ENCODE measurements around the gene YPEL4.
A peak's percentile ranks its signal among the peaks of the same experiment; 100 is the strongest.
"Not testable (repeated sequence)": the region's sequence is repeated elsewhere in the genome, so short reads cannot be mapped to it uniquely, and the experiment has no call there.

Gene YPEL4, protein sequence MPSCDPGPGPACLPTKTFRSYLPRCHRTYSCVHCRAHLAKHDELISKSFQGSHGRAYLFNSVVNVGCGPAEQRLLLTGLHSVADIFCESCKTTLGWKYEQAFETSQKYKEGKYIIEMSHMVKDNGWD

DNA sequence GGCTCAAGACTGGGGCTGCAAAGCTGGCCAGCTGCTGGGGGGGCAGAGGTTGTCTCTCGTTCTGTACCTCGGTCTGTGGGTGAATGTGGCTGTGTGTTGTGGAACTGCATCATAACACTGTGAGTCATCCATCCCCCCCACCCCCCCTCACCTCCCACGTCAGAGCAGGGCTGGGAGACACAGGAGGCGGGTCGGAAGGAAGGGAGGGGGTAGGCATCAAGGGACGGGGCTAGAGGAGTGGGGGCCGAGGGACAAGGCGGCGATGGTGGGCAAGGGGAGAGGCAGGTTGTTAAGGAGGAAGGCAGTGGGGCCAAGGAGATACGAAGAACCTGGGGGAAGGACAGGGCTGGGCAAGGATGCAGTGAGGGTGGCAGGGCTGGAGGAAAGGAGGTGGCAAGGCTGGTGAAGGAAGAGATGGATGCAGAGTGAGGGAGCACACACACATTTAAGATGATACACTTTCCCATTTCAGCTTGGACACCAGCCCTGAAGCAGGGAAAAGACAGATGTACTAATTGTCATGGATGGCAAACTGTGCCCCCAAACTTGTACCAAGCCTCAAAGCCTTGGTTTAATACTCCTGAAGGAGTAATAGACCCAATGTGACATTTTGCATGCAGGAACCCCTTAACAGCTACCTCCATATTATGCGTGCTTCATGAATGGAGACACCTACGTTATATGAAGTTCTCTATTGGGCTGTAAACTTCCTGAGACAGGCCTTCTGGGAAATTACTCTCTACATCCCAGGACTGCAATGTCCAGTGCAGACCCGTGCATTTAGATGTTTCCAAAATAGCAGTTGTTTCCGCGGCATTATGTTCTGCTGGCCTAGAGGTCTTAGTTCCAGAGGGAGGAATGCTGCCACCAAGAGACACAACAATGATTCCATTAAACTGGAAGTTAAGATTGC is at the start of gene YPEL4:
YPEL4 (minus strand) TSS at position 87 of the 913 bp plus-strand sequence. CDS start 2,805 bp downstream, outside the sequence.
- DNase-seq = peak; percentile 72

DNA sequence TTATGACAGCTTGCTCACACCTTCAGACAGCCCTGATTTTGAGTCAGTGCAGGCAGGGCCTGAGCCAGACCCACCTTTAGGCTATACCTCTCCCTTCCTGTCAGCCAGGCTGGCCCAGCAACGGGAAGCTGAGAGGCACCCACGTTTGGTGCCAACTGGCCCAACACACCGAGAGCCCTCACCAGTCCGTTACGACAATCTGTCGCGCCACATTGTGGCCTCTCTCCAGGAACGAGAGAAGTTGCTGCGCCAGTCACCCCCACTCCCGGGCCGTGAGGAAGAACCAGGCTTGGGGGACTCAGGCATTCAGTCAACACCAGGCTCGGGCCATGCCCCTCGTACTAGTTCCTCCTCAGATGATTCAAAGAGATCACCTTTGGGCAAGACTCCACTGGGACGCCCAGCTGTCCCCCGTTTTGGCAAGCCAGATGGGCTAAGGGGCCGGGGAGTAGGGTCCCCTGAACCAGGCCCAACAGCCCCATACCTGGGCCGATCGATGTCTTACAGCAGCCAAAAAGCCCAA is 49.2 kb upstream of the YPEL4 start:
- no peak for DNase-seq

DNA sequence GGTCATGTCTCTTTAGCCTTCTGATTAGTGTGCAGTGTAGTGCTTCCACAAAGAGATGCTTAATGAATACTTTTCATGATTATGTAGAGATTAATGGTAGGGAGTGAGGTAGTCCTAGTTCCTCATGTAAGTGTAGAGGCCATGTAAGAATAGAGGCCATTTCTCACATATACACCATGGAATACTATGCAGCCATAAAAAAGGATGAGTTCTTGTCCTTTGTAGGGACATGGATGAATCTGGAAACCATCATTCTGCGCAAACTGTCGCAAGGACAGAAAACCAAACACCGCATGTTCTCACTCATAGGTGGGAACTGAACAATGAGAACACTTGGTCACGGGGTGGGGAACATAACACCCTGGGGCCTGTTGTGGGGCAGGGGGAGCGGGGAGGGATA is 40.8 kb upstream of the YPEL4 start:
- DNase-seq = not testable (repeated sequence)

DNA sequence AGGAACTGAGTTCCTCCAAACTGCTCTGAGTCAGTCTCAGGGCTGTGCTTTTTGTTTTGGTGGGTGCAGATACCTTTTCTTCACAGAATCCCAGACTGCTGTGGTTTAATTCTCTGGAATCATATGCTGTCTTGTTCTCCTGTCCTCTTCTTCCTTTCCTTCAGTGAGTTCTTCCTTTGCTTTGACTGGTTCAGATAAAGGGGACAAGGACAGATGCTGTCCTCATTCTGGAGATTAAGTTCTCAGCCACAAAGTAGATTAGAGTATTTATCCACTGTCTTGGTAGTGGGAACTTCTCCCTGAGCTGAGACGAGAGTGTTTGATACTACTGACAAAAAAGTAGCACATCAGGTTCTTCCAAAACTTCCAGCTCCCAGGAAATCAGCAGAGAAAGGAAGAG is 31.5 kb upstream of the YPEL4 start:
- no peak for DNase-seq

DNA sequence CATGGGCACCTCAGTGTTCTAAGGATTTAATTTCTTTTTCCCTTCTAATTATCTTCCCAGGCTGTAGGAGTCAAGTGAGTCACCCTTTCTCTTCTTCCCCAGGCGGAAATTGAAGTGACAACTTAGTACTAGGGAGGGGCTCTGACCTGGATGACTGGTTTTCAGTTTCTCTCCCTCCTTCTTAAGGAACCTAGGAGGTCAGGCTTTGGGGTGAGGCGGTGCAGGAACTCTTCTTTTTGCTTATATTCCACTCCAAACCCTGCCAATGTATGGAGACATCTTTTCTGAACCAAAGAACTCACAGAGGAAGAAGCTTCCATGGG is 30.8 kb upstream of the YPEL4 start:
- no peak for DNase-seq

DNA sequence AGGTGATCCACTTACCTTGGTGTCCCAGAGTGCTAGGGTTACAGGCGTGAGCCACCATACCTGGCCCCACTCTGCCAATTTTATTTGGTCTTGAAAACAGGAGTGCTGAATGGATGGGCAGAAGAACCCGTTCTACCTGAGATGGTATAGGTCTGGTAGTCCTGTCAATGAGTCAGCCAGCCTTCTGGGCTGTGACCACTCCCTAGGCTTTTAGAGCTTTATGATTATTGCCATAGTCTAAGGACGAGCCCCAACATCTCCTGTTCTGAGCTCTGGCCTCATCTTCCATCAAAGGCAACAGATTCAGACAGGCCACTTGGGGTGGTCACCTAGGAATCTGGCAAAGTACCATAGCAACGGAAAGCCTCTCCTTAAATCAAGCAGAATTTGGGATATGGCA is 29.7 kb upstream of the YPEL4 start:
- no peak for DNase-seq

DNA sequence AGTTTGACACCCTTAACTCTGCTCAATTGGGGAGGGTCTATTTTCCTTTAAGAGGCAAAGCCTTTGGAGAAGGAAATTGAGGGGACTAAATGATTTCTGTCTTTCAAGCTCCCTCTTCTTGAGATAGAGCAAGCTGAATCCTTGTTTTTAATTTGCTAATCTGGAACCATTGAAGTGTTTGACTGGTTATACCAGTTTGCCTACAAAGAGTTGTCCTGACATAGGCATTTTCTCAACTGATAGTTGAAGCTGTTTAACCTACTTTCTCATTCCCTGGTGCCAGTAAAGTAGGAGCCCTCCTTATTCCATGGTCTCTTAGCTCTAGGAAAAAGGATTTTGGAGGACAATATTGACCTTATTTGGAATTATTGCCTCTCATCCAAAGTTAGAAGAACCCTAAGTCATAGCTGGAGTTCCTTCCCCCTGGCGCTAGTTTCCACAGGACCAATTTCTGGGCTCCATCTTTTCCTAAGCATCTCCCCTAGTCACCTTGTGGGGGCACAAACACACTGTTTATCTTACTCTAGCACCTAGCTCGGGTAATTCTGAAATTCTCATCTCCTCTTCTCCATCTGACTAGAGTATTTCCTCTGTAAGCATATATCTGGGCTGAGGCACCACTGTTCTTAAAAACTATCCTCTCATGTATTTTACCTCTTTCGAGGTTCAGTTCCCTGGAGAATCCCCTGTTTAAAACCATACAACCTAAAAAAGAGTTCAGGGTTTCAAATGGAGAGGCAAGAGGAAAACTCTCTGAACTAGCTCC is 25.6 kb upstream of the YPEL4 start:
- no peak for DNase-seq

DNA sequence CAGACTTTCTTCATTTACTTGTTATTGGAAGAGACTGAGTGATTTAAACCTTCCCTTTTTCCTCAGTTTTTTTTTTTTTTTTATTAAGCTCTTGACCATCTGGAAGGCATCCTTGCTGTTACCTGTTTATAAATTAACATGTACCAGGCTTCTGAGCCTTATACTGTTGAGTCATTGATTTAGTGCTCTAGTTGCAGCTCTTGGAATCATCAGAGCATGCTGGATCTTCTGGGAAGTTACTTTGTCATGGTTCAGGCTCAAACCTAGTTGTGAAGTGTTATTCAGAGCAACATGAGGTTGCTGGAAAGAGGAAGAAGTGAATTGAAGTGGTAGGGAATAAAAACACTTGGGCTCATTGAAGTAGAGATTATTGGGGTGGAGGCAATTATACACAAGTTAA is 24.5 kb upstream of the YPEL4 start:
- no peak for DNase-seq

DNA sequence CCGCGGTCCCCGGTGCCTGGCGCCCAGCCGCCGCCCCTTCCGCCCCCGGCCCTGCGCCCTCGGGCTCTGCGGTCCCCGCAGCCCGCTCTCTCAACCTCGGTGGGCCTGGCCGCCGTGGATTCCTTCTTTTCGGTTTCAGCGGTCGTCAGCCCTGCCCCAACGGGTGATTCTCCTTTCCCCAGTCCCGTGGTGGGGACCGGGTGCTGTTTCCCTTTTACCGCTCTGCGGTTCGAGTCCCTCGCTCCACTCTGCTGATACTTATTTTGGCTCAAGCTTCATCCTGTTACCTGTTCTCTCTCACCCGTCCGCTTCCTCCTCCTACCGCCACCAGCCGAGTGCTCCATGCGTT is 18.7 kb upstream of the YPEL4 start:
- no peak for DNase-seq

DNA sequence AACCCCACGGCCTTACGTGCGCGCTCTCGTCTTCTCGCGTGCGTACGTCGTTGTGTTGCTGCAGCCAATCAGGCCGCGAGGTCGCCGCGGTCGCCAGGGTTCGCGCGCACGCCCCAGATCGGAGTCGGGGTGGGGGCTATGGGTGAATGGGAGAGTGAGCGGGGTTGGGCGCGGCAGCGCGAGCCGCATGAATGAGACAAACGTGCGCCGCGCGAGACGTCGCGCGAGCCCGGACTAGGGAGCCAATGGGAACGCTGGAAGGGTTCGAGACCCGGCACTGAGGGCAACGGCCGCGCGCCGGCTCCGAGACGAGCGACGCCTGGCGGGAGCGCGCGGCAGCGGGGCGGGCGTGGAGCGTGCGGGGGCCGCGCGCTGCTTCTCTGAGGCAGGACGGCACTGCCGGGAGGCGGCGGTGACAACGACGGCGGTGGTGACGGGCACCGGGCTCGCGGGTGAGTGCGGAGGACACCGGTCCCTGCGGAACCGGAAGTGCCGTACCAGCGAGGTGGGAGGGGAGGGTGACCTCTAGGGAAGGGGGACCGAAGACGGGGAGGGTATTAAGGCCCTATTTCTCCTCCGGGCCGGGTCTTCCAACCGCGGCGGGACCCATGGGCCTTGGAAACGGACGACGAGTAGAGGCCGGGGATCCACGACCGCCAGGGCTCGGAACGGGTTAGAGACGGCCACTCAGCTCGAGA is 18.2 kb upstream of the YPEL4 start, which contains the start of gene ZDHHC5:
ZDHHC5 (plus strand) TSS at position 379 of the 698 bp plus-strand sequence. CDS start 4,977 bp downstream, outside the sequence.
- peak; percentile 99 for DNase-seq

DNA sequence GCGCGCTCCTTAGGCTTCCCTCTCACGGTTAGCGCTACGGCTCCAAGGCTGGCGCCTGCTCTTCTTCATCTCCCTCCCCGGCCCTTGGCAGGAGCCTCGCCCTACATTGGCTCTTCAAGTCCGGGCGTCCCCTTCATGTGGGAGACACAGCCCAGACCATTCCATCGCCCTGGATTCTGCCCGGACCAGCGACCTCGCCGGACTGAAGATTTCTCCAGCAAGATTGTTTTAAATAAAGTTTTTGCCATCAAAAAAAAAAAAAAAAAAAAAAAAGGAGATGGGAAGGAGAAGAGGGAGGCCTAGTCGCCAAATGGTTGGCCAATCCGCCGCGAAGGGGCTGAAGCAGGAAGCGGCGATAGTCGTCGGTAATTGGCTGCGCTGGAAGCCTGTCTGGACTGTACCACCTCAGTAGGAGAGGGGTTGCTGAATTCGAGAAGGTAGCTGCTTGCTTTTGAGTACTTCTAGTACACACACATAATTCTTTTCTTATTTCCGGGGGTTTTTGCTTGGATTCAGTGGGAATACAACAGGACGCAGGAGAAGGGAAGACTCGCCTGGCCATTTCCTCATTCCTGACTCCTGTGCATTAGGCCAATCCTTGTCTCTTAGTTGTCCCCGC is 17.5 kb upstream of the YPEL4 start:
- peak; percentile 99 for DNase-seq

DNA sequence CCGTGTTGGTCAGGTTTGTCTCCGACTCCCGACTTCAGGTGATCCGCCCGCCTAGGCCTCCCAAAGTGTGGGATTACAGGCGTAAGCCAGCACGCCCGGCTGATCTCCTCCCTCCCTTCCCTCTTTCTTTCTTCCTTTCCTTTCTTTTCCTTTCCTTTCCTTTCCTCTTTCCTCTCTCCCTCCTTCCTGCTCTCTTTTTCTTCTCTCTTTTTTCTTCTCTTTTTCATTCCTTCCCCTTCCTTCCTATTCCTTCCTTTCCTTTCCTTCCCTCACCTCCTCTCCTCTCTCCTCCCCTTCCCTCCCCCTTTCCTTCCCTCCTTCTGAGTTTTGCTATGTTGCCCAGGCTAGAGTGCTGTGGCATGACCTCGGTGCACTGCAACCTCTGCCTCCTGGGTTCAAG is 14.3 kb upstream of the YPEL4 start:
- DNase-seq = no peak

DNA sequence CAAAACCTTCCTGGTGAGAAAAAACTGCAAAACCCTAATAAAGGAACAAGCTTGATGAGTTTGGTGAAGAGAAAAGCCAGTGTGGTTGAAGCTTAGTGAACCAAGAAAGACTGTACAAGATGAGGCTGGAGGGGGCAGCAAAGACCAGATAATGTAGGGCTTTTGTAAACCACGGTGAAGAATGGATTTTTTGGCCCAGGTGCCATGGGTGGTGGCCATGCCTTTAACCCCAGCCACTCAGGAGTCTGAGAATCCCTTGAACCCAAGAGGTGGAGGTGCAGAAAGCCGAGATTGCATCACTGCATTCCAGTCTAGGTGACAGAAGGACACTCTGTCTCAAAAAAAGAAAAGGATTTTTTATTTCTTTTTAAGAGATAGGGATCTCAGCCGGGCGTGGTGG is 13.2 kb upstream of the YPEL4 start:
- no peak for DNase-seq

DNA sequence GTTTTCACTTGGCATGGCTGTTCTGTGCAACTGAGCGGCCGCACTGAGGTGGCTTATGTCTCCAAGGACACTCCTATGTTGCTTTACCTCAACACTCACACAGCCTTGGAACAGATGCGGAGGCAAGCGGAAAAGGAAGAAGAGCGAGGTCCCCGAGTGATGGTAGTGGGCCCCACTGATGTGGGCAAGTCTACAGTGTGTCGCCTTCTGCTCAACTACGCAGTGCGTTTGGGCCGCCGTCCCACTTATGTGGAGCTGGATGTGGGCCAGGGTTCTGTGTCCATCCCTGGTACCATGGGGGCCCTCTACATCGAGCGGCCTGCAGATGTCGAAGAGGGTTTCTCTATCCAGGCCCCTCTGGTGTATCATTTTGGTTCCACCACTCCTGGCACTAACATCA is 10.0 kb upstream of the YPEL4 start:
- DNase-seq = no peak

DNA sequence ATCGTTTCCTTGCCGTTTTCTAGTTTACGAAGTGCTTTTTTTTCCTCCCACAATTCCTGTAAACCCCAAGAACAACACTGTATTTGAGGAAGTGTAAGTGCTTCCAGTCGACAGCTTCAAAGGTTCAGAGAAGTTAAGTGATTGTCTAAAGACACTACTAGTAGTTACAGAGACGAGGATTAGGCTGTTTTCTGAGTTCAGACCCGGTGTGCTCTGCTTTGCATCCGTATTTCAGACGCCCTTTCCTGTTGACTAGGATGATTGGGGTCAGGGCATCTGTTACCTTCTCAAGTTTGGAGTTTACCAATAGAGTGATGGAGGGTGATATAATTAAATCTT is 8.3 kb upstream of the YPEL4 start:
- no peak for DNase-seq

DNA sequence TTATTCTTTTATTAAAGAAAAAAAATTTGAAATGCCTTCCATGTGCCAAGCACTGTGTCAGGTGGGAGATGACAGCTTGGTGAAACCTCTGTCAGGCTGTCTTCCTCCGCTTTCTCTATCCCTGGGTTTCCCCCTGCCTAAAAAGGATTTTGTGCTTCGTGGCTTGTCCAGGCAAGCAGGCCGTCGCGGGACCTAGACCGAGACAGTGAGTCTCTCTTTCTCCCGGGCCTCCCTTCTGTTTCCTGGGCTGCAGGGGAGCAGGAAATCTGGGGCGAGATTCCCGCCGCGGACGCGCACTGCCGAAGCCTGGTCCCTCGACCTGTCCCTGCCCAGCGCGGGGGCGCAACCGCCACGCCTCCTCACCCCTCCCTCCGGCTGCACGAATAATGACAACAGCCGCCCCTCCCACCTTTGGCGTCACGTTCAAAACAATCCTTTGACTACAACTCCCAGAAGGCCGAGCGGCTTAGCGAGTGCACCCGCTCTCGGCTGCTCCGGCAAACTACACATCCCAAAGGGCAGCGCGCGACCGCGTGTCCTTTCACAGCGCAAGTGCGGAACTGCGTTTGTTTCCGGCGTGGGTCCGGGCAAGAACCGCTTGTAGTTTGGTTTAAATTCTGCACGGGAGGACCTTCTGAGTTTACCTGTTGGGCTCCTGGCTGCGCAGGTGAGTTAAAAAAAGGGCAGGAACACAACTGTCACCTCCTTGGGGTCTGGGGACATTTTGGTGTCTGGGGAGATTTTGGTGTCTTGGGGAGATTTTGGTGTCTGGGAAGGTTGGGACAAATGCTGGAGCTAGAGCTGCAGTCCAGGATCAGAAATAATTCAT is 7.7 kb upstream of the YPEL4 start, which contains the start of gene CLP1:
CLP1 (plus strand) TSS at position 569 of the 829 bp plus-strand sequence. CDS start 1,715 bp downstream, outside the sequence.
- peak; percentile 100 for DNase-seq

DNA sequence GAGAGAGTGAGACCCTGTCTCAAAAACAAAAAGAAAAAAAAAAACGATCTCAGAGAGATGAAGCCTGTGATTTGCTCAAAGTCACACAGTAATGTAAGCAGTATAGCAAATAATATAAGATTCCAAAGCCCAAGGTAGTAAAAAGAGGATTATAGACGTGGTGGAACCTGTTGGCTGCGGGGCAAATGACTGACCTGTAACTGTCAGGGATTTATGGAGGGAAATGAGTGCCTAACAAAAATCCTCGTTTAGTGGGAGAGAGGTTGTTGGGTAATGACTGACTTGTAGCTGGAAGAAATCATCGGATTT is 7.1 kb upstream of the YPEL4 start:
- no peak for DNase-seq

DNA sequence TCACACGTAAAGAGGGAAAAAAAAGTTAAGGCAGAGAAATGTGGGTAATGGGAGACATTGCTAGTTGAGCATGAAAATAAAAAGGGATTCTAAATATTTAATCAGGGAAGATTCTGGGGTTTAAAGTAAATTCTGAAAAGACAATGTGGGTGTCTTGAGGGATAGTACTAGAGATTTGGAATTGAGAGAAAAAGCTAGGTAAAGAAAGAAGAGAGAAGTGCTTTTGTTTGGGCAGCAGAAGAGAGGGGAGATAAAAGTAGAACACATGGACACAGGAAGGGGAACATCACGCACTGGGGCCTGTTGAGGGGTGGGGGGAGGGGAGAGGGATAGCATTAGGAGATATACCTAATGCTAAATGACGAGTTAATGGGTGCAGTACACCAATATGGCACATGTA is 3.5 kb upstream of the YPEL4 start:
- DNase-seq = no peak

DNA sequence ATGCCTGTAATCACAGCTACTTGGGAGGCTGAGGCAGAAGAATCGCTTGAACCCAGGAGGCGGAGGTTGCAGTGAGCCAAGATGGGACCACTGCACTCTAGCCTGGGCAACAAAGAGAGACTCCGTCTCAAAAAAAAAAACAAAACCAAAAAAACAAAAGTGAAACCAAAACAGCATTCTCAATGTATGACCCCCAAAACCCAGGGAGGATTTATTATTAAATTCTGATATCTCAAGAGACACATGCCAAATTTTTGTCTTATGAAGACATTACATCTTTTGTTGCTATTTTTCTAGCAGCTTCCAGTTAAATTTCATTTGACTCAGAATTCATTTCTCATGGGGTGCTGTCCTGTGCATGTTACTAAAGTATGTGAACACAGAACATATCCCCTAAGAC is 3.0 kb upstream of the YPEL4 start:
- DNase-seq = no peak

DNA sequence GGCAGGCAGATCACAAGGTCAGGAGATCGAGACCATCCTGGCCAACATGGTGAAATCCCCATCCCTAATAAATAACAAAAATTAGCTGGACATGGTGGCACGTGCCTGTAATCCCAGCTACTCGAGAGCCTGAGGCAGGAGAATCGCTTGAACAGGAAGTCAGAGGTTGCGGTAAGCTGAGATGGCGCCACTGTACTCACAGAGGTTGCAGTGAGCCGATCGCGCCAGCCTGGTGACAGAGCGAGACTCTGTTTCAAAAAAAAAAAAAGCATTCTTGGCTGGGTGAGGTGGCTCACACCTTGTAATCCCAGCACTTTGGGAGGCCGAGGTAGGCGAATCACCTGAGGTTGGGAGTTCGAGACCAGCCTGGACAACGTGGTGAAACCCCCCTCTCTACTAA is 2.5 kb upstream of the YPEL4 start:
- not testable (repeated sequence) for DNase-seq

DNA sequence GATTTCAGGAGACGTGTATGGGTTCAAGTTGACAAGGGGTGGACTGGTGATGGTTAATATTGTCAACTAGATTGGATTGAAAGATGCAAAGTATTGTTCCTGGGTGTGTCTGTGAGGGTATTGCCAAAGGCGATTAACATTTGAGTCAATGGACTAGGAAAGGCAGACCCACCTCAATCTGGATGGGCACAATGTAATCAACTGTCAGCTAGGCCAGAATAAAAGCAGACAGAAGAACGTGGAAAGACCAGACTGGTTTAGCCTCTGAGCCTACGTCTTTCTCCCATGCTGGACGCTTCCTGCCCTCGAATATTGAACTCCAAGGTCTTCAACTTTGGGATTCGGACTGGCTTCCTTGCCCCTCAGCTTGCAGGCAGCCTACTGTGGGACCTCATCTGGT is 1.7 kb upstream of the YPEL4 start:
- no peak for DNase-seq

DNA sequence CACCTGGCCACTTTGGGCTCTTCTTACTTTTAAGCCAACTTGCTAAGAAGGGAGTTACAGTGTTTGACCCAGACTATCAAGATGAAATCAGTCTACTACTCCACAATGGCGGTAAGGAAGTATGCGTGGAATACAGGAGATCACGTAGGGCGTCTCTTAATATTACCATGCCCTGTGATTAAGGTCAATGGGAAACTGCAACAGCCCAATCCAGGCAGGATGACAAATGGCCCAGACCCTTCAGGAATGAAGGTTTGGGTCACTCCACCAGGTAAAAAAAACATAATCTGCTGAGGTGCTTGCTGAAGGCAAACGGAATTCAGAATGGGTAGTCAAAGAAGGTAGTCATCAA is 1.0 kb upstream of the YPEL4 start:
- DNase-seq = no peak
